AG09309 (cell line): Measurements from ENCODE around the gene UPB1.
A peak's percentile ranks its signal among the peaks of the same experiment; 100 is the strongest.

Experiments used
- DNase-seq: peaks from one replicate; pipeline ENCODE4 v3.0.0-alpha.2; 2010; ENCODE audit warnings: low read depth
- H3K4me3 ChIP-seq: 2 replicates; pipeline ENCODE4 v1.5.1; 2011; ENCODE audit warnings: mild to moderate bottlenecking, low read depth, low read length, moderate library complexity; ENCODE audit not compliant: control insufficient read depth
- CTCF ChIP-seq: IDR thresholded peaks from 2 replicates; pipeline ENCODE4 v1.5.1; 2011; ENCODE audit warnings: mild to moderate bottlenecking, low read depth, low read length, inconsistent platforms; ENCODE audit not compliant: insufficient read depth, control insufficient read depth; ENCODE audit errors: missing control alignments

Gene UPB1

GRCh38 chr22:24514241-24515026 is 19.3 kb downstream of the UPB1 start:
- no peak for TF ChIP-seq CTCF
- H3K4me3 ChIP-seq, result no peak overlapping the region
- no peak for DNase-seq

- DNase-seq, result no peak
- no peak overlapping the region for H3K4me3 ChIP-seq
- TF ChIP-seq CTCF, result no peak
Observed at GRCh38 chr22:24515027-24515338, 19.9 kb downstream of the UPB1 start.

GRCh38 chr22:24516301-24516737 is 21.2 kb downstream of the UPB1 start:
- DNase-seq, result peak; percentile 74
- no peak for TF ChIP-seq CTCF

GRCh38 chr22:24517446-24517845 is 22.3 kb downstream of the UPB1 start:
- DNase-seq, result no peak
- TF ChIP-seq CTCF, result no peak
- no peak overlapping the region for H3K4me3 ChIP-seq

More at GRCh38 chr22:24516301-24516737, 21.2 kb downstream of the UPB1 start:
- H3K4me3 ChIP-seq, result no peak overlapping the region; the same call in 1 of the 2 replicates

GRCh38 chr22:24518228-24518627 is 23.1 kb downstream of the UPB1 start:
- DNase-seq, result no peak
- TF ChIP-seq CTCF, result no peak
- H3K4me3 ChIP-seq, result no peak overlapping the region

- no peak for DNase-seq
- TF ChIP-seq CTCF, result no peak
- H3K4me3 ChIP-seq, result no peak overlapping the region
Observed at GRCh38 chr22:24518771-24519485, 23.8 kb downstream of the UPB1 start.
